GM10248 (cell line): ENCODE data around the gene SMC5.
"Not testable (repeated sequence)": the region's sequence is repeated elsewhere in the genome, so short reads cannot be mapped to it uniquely, and the experiment has no call there.

Experiments used
- CTCF ChIA-PET: fragments of 300-600 bp; sonication (Branson Sonifier 250); formaldehyde crosslinking; extraction: SDS; loops from one replicate; lab custom pipeline; 2021; ENCODE audit warnings: antibody characterized with exemption; lab: Yijun Ruan, JAX
- POLR2A ChIA-PET: fragments of 350-650 bp; sonication (Branson Sonifier 250); formaldehyde crosslinking; extraction: SDS; loops from one replicate; lab custom pipeline; 2020; ENCODE audit warnings: antibody characterized with exemption; lab: Yijun Ruan, JAX
- DNase-seq: peaks from one replicate; pipeline ENCODE4 v3.0.0; 2012; ENCODE audit errors: extremely low spot score
- TF ChIP-seq, protein P1 (sequence below): IDR thresholded peaks from 2 replicates; pipeline ENCODE4 v1.5.1; 2012; ENCODE audit warnings: mild to moderate bottlenecking, low read depth; ENCODE audit errors: extremely low read depth, missing control alignments, control extremely low read depth

Gene SMC5

DNA sequence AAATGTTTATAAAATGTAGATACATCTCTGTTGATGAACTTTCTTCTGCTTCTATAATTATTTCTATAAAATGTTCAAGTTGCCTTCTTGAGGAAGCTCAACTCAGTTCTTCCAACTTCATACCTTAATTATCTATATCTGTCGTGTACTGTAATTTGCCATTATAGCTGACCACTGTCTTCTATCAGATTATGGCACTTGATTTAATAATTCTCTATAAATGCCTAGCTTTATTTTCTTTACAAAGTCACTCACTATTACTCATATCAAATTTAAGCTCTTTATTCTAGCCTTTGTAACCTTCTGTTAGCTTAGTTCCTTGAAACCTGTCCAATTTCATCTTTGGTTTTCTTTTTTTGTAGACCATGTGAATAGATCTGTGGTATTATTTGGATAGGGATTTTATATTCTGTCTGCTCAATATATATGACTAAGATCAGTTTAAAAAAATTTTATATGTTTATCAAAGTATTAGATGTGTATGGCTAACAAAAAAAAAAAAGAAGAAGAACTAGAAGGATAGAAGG, 39.5 kb downstream of the SMC5 start:
- CTCF ChIA-PET, result interaction anchor here (1.1 to 1.5 kb wide), 3 partner anchors 26 to 304 kb away, joined by 3 to 5 read pairs (median 4); no protein-coding TSS in a partner anchor
- TF ChIP-seq, protein P1, sequence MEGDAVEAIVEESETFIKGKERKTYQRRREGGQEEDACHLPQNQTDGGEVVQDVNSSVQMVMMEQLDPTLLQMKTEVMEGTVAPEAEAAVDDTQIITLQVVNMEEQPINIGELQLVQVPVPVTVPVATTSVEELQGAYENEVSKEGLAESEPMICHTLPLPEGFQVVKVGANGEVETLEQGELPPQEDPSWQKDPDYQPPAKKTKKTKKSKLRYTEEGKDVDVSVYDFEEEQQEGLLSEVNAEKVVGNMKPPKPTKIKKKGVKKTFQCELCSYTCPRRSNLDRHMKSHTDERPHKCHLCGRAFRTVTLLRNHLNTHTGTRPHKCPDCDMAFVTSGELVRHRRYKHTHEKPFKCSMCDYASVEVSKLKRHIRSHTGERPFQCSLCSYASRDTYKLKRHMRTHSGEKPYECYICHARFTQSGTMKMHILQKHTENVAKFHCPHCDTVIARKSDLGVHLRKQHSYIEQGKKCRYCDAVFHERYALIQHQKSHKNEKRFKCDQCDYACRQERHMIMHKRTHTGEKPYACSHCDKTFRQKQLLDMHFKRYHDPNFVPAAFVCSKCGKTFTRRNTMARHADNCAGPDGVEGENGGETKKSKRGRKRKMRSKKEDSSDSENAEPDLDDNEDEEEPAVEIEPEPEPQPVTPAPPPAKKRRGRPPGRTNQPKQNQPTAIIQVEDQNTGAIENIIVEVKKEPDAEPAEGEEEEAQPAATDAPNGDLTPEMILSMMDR, result no peak
- POLR2A ChIA-PET, result no interaction called here
- DNase-seq, result no peak

DNA sequence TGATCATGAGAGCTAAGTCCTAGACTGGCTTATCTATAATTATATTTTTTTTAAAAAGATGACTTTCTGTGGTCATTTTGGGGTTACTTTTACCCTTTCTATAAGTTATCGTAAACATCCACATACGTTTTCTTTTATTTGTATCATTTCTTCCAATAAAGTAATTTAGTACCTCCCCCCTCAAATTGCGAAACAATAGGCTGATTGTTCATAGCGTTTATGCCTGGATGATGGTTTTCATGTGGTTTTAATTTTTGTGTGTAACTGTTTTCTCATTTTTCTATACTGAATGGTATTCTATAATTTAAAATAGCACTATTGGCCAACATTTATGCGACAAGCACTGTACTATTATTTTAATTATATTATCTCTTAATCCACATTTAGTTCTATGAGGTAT, 44.5 kb downstream of the SMC5 start:
- TF ChIP-seq, protein P1, result no peak
- no peak for DNase-seq
- POLR2A ChIA-PET, result no interaction called here
- CTCF ChIA-PET, result interaction anchor here (1.1 to 1.2 kb wide), 2 partner anchors 12 to 13 kb away, joined by 5 read pairs; no protein-coding TSS in a partner anchor

DNA sequence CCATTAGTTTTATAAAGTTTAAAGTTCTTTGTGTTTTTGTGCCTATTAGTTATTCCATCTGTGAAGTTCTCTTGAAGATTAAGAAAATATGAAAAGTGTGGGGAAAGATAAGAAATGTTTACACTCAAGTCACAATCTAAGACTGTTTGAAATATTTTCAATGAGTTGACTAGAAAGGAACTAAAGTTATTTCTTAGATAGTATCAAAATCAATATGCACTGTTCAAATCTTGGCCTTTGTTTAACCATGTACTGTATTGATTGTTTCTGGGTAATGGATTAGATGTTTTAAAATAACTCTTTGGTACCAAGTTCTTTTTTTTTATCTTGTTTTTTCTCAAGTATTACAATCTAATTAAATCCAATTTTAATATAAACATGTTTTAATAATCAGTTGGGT, 46.0 kb downstream of the SMC5 start:
- DNase-seq, result no peak
- ChIA-PET POLR2A (no interaction called here), CTCF (no interaction called here)
- TF ChIP-seq, protein P1, result no peak

DNA sequence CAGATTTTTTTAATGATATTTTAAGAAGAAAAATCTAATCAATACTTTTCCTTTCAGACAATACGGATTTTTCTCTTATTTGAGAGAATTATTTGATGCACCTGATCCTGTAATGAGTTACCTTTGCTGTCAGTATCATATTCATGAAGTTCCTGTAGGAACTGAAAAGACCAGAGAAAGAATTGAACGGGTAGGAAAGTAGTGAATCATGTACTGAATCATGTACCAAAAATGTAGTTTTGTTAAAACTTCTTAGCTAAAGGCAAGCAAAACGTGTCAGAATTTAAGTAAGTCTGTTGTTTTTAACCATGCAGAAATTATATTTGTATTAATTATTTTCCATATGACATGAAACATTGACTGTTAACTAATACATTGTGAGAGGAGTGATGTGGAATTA, 56.6 kb downstream of the SMC5 start:
- TF ChIP-seq, protein P1, result no peak
- POLR2A ChIA-PET, result no interaction called here
- CTCF ChIA-PET, result interaction anchor here (2.3 kb wide), 1 partner anchor 12 kb away, joined by 5 read pairs; no protein-coding TSS in a partner anchor

DNA sequence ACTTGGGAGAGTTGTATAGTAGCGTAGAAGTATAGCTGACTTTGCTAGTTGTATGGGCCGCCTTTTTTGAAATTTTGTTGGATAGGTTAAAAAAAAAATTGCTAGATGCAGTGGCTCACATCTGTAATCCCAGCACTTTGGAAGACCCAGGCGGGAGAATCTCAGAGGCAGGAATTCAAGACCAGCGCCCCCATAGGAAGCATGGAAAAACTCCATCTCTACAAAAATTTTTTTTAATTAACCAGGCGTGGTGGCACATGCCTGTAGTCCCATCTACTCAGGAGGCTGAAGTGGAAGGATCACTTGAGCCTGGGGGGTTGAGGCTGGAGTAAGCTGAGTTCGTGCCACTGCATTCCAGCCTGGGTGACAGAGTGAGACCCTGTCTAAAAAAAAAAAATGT, 59.2 kb downstream of the SMC5 start:
- TF ChIP-seq, protein P1, result no peak
- no peak for DNase-seq
- CTCF ChIA-PET, result no interaction called here
- POLR2A ChIA-PET, result no interaction called here

More for the DNA sequence above, 56.6 kb downstream of the SMC5 start:
- no peak for DNase-seq

DNA sequence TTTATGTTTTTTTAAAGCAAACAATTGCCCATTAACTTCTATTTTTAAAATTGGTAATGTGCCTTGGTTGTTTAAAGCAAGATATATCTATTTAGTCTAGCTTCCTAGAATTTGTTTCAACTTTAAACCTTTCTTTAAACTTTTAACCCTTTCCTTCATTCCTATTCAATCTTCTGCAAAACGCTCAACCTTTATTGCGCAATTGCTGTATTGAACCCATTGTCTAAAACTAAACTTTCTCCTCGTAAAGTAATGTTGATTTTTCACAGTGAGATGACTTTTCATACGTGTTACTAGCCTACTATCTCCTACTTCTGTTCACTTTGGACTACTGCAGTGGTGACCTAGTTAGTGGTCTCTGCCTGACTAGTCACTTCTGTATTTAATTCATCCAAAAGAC, 63.3 kb downstream of the SMC5 start:
- CTCF ChIA-PET, result interaction anchor here (1.3 kb wide), 1 partner anchor 15 kb away, joined by 4 read pairs; no protein-coding TSS in a partner anchor
- DNase-seq, result no peak
- TF ChIP-seq, protein P1, result no peak
- POLR2A ChIA-PET, result no interaction called here

DNA sequence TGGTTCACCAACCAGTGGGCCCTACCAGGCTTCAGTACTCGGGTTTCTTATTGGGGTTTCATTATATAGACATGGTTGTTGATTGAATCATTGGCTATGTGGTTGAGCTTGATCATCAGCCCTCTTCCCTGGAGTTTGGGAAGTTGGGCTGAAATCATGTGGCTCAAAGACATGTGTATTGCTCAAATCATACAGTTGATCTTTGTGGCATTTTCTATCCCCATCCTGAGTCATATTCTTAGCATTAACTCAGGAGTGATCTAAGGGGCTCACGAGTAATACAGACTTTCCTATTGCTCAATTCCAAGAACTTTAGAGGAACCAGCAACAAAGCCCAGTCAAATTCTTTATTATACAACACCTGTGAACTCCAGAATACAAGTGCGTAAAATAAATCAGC, 66.2 kb downstream of the SMC5 start:
- no peak for DNase-seq
- ChIA-PET CTCF (interaction anchor here (1.0 to 2.4 kb wide), 3 partner anchors 11 to 277 kb away, joined by 3 to 7 read pairs (median 4); no protein-coding TSS in a partner anchor), POLR2A (no interaction called here)
- TF ChIP-seq, protein P1, result no peak

DNA sequence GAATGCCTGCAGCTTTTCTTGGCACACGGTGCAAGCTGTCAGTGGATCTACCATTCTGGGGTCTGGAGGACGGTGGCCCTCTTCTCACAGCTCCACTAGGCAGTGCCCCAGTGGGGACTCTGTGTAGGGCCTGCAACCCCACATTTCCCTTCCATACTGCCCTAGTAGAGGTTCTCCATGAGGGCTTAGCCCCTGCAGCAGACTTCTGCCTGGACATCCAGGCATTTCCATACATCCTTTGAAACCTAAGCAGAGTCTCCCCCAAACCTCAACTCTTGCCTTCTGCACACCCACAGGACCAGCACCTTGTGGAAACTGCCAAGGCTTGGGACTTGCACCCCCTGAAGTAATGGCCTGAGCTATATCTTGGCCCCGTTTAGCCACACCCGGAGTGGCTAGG, 69.8 kb downstream of the SMC5 start:
- CTCF ChIA-PET, result interaction anchor here (1.1 kb wide), 1 partner anchor 23 kb away, joined by 4 read pairs; no protein-coding TSS in a partner anchor
- POLR2A ChIA-PET, DNase-seq: not testable (repeated sequence)
